ENCODE data around the gene LUC7L. TPM values are rescaled to one million over a fixed set of nuclear protein-coding genes. Genes with fewer than 3 reads are reported as not detected.

Gene LUC7L
- total RNA-seq, result 40.5 and 44.7 TPM in 2 replicates

GRCh38 chr16:228852-229730 lies at the start of gene LUC7L:
Gene LUC7L (minus strand): TSS chr16:229449. CDS start chr16:229339, 110 bp downstream.

GRCh38 chr16:275786-276232 lies 46.6 kb upstream of the LUC7L start, which contains the start of gene RGS11:
Gene RGS11 (minus strand): TSS chr16:275944. CDS start chr16:275911, 33 bp downstream.

GRCh38 chr16:234468-235305 lies 5.4 kb upstream of the LUC7L start, which contains the start of gene FAM234A:
Gene FAM234A (plus strand): TSS chr16:234821. CDS start chr16:254414, 19,593 bp downstream.

DNA sequence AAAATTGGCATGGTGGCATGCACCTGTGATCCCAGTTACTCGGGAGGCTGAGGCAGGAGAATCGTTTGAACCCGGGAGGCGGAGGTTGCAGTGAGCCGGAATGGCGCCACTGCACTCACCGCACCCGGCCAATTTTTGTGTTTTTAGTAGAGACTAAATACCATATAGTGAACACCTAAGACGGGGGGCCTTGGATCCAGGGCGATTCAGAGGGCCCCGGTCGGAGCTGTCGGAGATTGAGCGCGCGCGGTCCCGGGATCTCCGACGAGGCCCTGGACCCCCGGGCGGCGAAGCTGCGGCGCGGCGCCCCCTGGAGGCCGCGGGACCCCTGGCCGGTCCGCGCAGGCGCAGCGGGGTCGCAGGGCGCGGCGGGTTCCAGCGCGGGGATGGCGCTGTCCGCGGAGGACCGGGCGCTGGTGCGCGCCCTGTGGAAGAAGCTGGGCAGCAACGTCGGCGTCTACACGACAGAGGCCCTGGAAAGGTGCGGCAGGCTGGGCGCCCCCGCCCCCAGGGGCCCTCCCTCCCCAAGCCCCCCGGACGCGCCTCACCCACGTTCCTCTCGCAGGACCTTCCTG lies 49.1 kb downstream of the LUC7L start, which contains the start of gene HBQ1:
HBQ1 (plus strand) TSS at position 359 of the 575 bp plus-strand sequence; CDS start at position 387, 28 bp downstream.

DNA sequence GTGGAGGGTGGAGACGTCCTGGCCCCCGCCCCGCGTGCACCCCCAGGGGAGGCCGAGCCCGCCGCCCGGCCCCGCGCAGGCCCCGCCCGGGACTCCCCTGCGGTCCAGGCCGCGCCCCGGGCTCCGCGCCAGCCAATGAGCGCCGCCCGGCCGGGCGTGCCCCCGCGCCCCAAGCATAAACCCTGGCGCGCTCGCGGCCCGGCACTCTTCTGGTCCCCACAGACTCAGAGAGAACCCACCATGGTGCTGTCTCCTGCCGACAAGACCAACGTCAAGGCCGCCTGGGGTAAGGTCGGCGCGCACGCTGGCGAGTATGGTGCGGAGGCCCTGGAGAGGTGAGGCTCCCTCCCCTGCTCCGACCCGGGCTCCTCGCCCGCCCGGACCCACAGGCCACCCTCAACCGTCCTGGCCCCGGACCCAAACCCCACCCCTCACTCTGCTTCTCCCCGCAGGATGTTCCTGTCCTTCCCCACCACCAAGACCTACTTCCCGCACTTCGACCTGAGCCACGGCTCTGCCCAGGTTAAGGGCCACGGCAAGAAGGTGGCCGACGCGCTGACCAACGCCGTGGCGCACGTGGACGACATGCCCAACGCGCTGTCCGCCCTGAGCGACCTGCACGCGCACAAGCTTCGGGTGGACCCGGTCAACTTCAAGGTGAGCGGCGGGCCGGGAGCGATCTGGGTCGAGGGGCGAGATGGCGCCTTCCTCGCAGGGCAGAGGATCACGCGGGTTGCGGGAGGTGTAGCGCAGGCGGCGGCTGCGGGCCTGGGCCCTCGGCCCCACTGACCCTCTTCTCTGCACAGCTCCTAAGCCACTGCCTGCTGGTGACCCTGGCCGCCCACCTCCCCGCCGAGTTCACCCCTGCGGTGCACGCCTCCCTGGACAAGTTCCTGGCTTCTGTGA lies 52.5 kb downstream of the LUC7L start, which contains the start of gene HBA1:
HBA1 (plus strand) TSS at position 204 of the 906 bp plus-strand sequence; CDS start at position 241, 37 bp downstream.

GRCh38 chr16:172374-172941 lies 56.8 kb downstream of the LUC7L start, which contains the start of gene HBA2:
Gene HBA2 (plus strand): TSS chr16:172876. CDS start chr16:172913, 37 bp downstream.

DNA sequence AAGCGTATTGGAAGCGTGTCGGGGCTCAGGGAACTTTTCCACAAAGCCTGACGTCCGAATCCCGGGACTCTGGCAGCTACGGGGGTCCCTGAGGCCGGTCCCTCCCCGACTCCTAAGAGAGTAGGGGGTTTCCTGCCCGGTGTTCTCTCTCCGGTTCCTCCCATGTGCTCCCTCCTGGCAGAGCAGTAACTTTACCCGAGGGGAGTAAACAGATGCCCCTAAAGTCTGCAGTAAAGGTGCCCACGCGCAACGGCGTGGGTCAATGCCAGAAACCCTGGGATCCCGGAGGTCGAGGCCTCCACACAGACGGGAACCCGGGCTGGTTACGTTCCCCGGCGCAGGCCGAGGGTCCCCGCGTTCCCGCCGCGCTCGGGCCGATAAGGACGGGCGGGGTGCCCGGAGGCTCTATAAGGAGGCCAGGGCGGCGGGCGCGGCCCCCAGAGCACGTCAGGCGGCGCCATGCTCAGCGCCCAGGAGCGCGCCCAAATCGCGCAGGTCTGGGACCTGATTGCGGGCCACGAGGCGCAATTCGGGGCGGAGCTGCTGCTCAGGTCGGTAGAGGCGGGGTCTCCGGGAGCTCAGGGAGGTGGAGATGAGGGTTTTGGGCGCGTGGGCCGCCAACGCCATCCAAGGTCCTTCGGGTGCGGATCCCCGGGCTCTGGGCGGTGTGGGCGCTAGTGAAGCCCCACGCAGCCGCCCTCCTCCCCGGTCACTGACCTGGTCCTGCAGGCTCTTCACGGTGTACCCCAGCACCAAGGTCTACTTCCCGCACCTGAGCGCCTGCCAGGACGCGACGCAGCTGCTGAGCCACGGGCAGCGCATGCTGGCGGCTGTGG lies 63.5 kb downstream of the LUC7L start, which contains the start of gene HBM:
HBM (plus strand) TSS at position 440 of the 836 bp plus-strand sequence; CDS start at position 460, 20 bp downstream.

GRCh38 chr16:152141-153128 lies 76.8 kb downstream of the LUC7L start, which contains the start of gene HBZ:
Gene HBZ (plus strand): TSS chr16:152644. CDS start chr16:152910, 266 bp downstream.

Other genes with a start within 250 kb of the LUC7L start
- 4.0 and 6.8 TPM in 2 replicates for gene POLR3K, start 175.8 kb downstream of the LUC7L start, total RNA-seq
- 25.6 and 40.9 TPM in 2 replicates for gene SNRNP25, start 175.6 kb downstream of the LUC7L start, total RNA-seq
- 36.4 and 39.8 TPM in 2 replicates for gene RHBDF1, start 156.8 kb downstream of the LUC7L start, total RNA-seq
- 257 and 267 TPM in 2 replicates for gene MPG, start 151.2 kb downstream of the LUC7L start, total RNA-seq
- 9.2 and 13.4 TPM in 2 replicates for gene NPRL3, start 90.8 kb downstream of the LUC7L start, total RNA-seq
- not detected in 2 replicates for gene HBZ, start 76.8 kb downstream of the LUC7L start, total RNA-seq
- not detected in 2 replicates for gene HBM, start 63.5 kb downstream of the LUC7L start, total RNA-seq
- gene HBA2, start 56.6 kb downstream of the LUC7L start, total RNA-seq, result not detected in 2 replicates
- not detected in 2 replicates for gene HBA1, start 52.8 kb downstream of the LUC7L start, total RNA-seq
- gene HBQ1, start 49.0 kb downstream of the LUC7L start, total RNA-seq, result 0.44 TPM in 1 of 2 replicates, not detected in the other
- gene FAM234A, start 5.4 kb upstream of the LUC7L start, total RNA-seq, result 53.0 and 73.0 TPM in 2 replicates
- 0.22 and 4.2 TPM in 2 replicates for gene RGS11, start 46.5 kb upstream of the LUC7L start, total RNA-seq
- 0.12 and 0.44 TPM in 2 replicates for gene ARHGDIG, start 51.1 kb upstream of the LUC7L start, total RNA-seq
- 0.12 TPM in 1 of 2 replicates, not detected in the other for gene PDIA2, start 53.7 kb upstream of the LUC7L start, total RNA-seq
- 28.1 and 28.6 TPM in 2 replicates for gene AXIN1, start 123.3 kb upstream of the LUC7L start, total RNA-seq
- gene MRPL28, start 141.1 kb upstream of the LUC7L start, total RNA-seq, result 72.0 and 101 TPM in 2 replicates
- gene PGAP6, start 152.5 kb upstream of the LUC7L start, total RNA-seq, result 63.9 and 64.3 TPM in 2 replicates
- 37.5 and 66.2 TPM in 2 replicates for gene NME4, start 167.8 kb upstream of the LUC7L start, total RNA-seq
- 14.4 and 15.9 TPM in 2 replicates for gene DECR2, start 172.4 kb upstream of the LUC7L start, total RNA-seq
- gene RAB11FIP3, start 196.2 kb upstream of the LUC7L start, total RNA-seq, result 18.4 and 23.0 TPM in 2 replicates